Mammary epithelial cell (primary cell): ENCODE data around the gene MEGF11.

Source experiments
- CTCF ChIP-seq, 2 donors: IDR thresholded peaks in 1 of 2; conservative IDR thresholded peaks in 1 of 2; 2 replicates each; pipeline ENCODE4 v1.5.1; 2011 to 2012; ENCODE audit warnings: inconsistent platforms in 2 of 2, low read length in 2 of 2, mild to moderate bottlenecking in 2 of 2, control low read depth in 1 of 2, low read depth in 1 of 2; ENCODE audit not compliant: insufficient read depth in 1 of 2; ENCODE audit errors: extremely low read depth in 1 of 2
- EZH2 ChIP-seq: IDR thresholded peaks from 2 replicates; pipeline ENCODE4 v1.6.1; 2012; ENCODE audit warnings: low read length, inconsistent platforms, borderline replicate concordance

DNA sequence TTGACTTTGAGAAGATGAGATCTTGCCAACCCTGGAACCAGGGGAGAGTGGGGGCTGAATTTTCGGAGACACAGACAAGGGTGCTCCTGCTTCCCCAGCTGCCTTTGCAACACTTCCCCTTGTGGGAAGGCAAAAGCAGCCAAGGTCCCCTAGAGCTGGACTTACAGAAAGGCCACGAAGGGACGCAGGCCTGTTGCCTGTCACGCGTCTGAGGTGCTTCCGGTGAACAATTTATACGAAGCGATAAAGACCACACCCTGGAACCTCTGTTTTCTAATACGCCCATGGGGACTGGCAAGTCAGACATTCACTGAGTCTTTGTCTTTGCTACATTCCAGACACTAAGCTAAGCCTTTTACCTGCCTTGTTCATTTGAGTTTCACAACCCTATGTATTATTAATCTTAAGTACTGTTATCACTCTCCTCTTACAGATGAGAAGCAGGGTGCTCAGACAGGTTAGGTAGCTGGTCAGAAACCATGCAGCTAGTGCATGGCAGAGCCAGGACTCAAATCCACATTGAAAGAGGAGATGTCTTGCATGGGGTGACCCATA, 13.2 kb downstream of the MEGF11 start:
- TF ChIP-seq CTCF (conservative IDR thresholded peaks at IDR 0.05 in 1 of 2, IDR thresholded peaks at IDR 0.05 in 1 of 2; ENCODE audit: extremely low read depth in 1 of 2, insufficient read depth in 1 of 2, low read depth in 1 of 2, low read length in 2 of 2): no peak
- no peak for TF ChIP-seq EZH2
